ENCODE results near the gene FZD4.
"Not testable (repeated sequence)": the region's sequence is repeated elsewhere in the genome, so short reads cannot be mapped to it uniquely, and the experiment has no call there.

DNA sequence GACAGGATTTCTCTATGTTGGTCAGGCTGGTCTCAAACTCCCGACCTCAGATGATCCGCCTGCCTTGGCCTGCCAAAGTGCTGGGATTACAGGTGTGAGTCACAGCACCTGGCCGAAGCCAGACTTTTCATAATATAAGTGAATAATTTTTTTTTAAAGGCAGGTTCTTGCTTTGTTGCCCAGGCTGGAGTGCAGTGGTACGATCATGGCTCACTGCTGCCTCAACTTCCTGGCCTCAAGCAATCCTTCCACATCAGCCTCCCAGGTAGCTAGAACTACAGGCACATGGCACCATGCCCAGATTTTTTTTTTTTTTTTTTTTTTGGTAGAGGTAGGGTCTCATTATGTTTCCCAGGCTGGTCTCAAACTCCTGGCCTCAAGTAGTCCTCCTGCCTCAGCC lies 49.1 kb upstream of the FZD4 start:
- not testable (repeated sequence) for TF ChIP-seq POLR2A (IDR thresholded peaks at IDR 0.05)
- TF ChIP-seq, protein P1, sequence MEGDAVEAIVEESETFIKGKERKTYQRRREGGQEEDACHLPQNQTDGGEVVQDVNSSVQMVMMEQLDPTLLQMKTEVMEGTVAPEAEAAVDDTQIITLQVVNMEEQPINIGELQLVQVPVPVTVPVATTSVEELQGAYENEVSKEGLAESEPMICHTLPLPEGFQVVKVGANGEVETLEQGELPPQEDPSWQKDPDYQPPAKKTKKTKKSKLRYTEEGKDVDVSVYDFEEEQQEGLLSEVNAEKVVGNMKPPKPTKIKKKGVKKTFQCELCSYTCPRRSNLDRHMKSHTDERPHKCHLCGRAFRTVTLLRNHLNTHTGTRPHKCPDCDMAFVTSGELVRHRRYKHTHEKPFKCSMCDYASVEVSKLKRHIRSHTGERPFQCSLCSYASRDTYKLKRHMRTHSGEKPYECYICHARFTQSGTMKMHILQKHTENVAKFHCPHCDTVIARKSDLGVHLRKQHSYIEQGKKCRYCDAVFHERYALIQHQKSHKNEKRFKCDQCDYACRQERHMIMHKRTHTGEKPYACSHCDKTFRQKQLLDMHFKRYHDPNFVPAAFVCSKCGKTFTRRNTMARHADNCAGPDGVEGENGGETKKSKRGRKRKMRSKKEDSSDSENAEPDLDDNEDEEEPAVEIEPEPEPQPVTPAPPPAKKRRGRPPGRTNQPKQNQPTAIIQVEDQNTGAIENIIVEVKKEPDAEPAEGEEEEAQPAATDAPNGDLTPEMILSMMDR (IDR thresholded peaks at IDR 0.05) = not testable (repeated sequence)

Data from body of pancreas (tissue), 4 donors.